Right lobe of liver (tissue), 6 donors: ENCODE measurements around the gene WDFY4. TPM values are rescaled to one million over a fixed set of nuclear protein-coding genes. Genes with fewer than 3 reads are reported as not detected.

ENCODE experiments used
- ATAC-seq, 4 donors: fragments of 200-7000 bp; cut with Tn5 transposase; one replicate each; pipeline ENCODE4 v1.9.1; 2020; ENCODE audit warnings: mild to moderate bottlenecking in 4 of 4, moderate library complexity in 4 of 4
- DNase-seq, 3 donors: peaks; one replicate each; pipeline ENCODE4 v3.0.0-alpha.2; 2020
- H3K27ac ChIP-seq, 3 donors: fragments of 200-600 bp; one replicate each; pipeline ENCODE4 v1.8.0; 2022
- H3K27me3 ChIP-seq, 2 donors: fragments of 200-600 bp; one replicate each; pipeline ENCODE4 v1.8.0; 2022
- H3K36me3 ChIP-seq, 4 donors: fragments of 200-600 bp; sonication (generic) in 1 of 4; one replicate each; pipeline versions ENCODE4 v1.5.1 to v1.8.0; 2017 to 2022; ENCODE audit warnings: control low read depth in 1 of 4
- H3K4me1 ChIP-seq, 4 donors: fragments of 200-600 bp; sonication (generic) in 1 of 4; one replicate each; pipeline versions ENCODE4 v1.5.1 to v1.8.0; 2017 to 2022; ENCODE audit warnings: control low read depth in 1 of 4
- H3K4me3 ChIP-seq, 3 donors: fragments of 200-600 bp; one replicate each; pipeline ENCODE4 v1.8.0; 2022
- H3K9me3 ChIP-seq, 4 donors: fragments of 200-600 bp; sonication (generic) in 1 of 4; one replicate each; pipeline versions ENCODE4 v1.5.1 to v1.8.0; 2017 to 2022; ENCODE audit warnings: control low read depth in 1 of 4
- POLR2A ChIP-seq: fragments of 450-650 bp; IDR thresholded peaks from one replicate; pipeline ENCODE4 v1.6.1; 2017; ENCODE audit warnings: antibody characterized with exemption, mild to moderate bottlenecking
- WGBS: methylation state at CpG from one replicate; pipeline ENCODE4 v1.1.6; 2018; ENCODE audit warnings: low coverage, low lambda C conversion rate; ENCODE audit not compliant: insufficient coverage; ENCODE audit errors: missing lambda C conversion rate; 5-methylcytosine and 5-hydroxymethylcytosine counted together
- intact Hi-C, 2 donors: fragments of 100-400 bp; cut with DNase I; formaldehyde crosslinking; loops; one replicate each; pipeline versions ENCODE4 v1.11.2 to v1.14.1; 2022
- total RNA-seq, 6 experiments: library from RNA; depleted of rRNA in 2 of 6; stranded (reverse); fragments of >200 nt in 2 of 6; fragmentation: NEBNext Ultra II Directional in 3 of 6; extraction: Animal tissue kit (Norgen Biotek cat#: 25700) in 3 of 6; gene quantifications; one replicate each; pipeline versions ENCODE4 v1.1.0 to v1.2.4, GENCODE V29; 2016 to 2023
- TF ChIP-seq, protein P1 (sequence below), 4 donors: fragments of 200-600 bp in 3 of 4; fragments of 450-650 bp in 1 of 4; IDR thresholded peaks; one replicate each; pipeline versions ENCODE4 v1.5.1 to v1.8.0; 2016 to 2022; ENCODE audit warnings: antibody characterized with exemption in 4 of 4, mild to moderate bottlenecking in 2 of 4
- donor health status: DM: no; HTN: yes; CAD: no.
- donor health status: DM: no; HTN: no; CAD: no.
- donor health status: DM: no; HTN: no; CAD: no.
- donor health status: DM: no; HTN: yes; CAD: no.
- donor health status: DM: no; HTN: yes; CAD: no.

Gene WDFY4
- total RNA-seq, 6 experiments from 2014 or later: 1.4 to 4.1 (median 1.9) TPM

- Histone ChIP-seq H3K4me1 (no peaks in the 10 kb centered on the region), H3K27ac (no peak overlapping the region), H3K36me3 (no peaks in the 10 kb centered on the region), H3K27me3 (no peaks in the 10 kb centered on the region), H3K9me3 (no peaks in the 10 kb centered on the region), H3K4me3 (no peak overlapping the region)
- no peak for TF ChIP-seq POLR2A
- 85% methylated on average over 2 of the region's 3 CpGs for WGBS
- DNase-seq (peak in 1 of 3 donors; percentile 15), ATAC-seq (no peak)
- intact Hi-C loops: no loop called here
These were observed 239.1 kb downstream of the WDFY4 start for GRCh38 chr10:48923748-48924147.

DNA sequence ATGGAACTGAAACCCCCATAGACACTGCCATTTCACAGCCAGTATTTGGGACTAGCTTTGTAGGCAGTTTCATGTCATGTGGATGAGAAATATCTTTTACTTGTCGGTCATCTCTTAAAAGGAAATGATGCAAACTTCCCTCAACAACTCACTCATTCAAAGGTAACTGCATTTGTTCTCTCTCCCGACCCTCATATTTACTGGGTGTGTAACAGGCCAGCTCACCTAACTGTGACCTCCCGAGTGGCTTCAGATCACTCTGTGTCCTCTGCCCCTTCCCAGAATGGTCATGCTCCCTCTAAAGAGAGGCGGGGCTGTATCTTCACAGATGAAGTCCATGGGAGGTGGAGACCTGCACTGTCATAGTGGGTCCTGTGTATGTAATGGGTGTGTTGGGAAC is 240.3 kb downstream of the WDFY4 start:
- H3K36me3 ChIP-seq: no peaks in the 10 kb centered on the region
- intact Hi-C loops: no loop called here
- H3K27ac ChIP-seq: no peak overlapping the region
- no peak overlapping the region for H3K4me3 ChIP-seq
- WGBS: 81% methylated on average over 2 of the region's 4 CpGs
- ATAC-seq: no peak
- DNase-seq: peak in 1 of 3 donors; percentile 16
- H3K27me3 ChIP-seq: no peaks in the 10 kb centered on the region
- H3K9me3 ChIP-seq: no peaks in the 10 kb centered on the region
- TF ChIP-seq, protein P1, sequence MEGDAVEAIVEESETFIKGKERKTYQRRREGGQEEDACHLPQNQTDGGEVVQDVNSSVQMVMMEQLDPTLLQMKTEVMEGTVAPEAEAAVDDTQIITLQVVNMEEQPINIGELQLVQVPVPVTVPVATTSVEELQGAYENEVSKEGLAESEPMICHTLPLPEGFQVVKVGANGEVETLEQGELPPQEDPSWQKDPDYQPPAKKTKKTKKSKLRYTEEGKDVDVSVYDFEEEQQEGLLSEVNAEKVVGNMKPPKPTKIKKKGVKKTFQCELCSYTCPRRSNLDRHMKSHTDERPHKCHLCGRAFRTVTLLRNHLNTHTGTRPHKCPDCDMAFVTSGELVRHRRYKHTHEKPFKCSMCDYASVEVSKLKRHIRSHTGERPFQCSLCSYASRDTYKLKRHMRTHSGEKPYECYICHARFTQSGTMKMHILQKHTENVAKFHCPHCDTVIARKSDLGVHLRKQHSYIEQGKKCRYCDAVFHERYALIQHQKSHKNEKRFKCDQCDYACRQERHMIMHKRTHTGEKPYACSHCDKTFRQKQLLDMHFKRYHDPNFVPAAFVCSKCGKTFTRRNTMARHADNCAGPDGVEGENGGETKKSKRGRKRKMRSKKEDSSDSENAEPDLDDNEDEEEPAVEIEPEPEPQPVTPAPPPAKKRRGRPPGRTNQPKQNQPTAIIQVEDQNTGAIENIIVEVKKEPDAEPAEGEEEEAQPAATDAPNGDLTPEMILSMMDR (IDR thresholded peaks at IDR 0.05): no peak
- no peak for TF ChIP-seq POLR2A
- no peaks in the 10 kb centered on the region for H3K4me1 ChIP-seq

DNA sequence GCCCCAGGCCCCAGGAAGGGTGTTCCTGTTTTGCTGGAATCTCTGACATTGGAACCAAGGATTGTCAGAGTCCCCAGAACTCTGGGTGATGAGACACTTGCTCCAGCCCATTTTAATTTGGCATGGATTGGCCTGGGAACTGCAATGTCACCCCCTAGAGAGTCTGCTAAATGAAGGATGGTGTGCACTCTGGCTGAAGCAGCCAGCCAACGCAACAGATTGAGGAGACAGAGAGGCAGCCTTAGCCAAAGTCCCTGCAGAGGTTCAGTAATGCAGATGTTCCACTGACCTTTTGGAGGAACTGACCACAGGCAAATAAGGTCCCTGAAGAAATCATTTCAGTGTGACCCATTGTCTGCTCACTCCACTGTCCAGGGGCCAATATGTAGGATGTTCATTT is 241.6 kb downstream of the WDFY4 start:
- 60% methylated on average over 1 of the region's 1 CpG for WGBS
- no peaks in the 10 kb centered on the region for H3K9me3 ChIP-seq
- no peak overlapping the region for H3K4me3 ChIP-seq
- no peaks in the 10 kb centered on the region for H3K4me1 ChIP-seq
- ATAC-seq (no peak), DNase-seq (no peak)
- H3K36me3 ChIP-seq: no peaks in the 10 kb centered on the region
- TF ChIP-seq, protein P1 (IDR thresholded peaks at IDR 0.05): no peak
- no peak for TF ChIP-seq POLR2A
- H3K27me3 ChIP-seq: no peaks in the 10 kb centered on the region
- intact Hi-C loops: no loop called here
- H3K27ac ChIP-seq: no peak overlapping the region

GRCh38 chr10:48926764-48927540 is 242.3 kb downstream of the WDFY4 start:
- ATAC-seq (no peak), DNase-seq (no peak)
- WGBS: 80% methylated on average over 8 of the region's 13 CpGs
- intact Hi-C loops: no loop called here
- Histone ChIP-seq H3K36me3 (no peaks in the 10 kb centered on the region), H3K9me3 (no peaks in the 10 kb centered on the region), H3K27ac (no peak overlapping the region), H3K4me3 (no peak overlapping the region), H3K27me3 (no peaks in the 10 kb centered on the region), H3K4me1 (no peaks in the 10 kb centered on the region)
- TF ChIP-seq, protein P1 (IDR thresholded peaks at IDR 0.05): no peak
- no peak for TF ChIP-seq POLR2A

DNA sequence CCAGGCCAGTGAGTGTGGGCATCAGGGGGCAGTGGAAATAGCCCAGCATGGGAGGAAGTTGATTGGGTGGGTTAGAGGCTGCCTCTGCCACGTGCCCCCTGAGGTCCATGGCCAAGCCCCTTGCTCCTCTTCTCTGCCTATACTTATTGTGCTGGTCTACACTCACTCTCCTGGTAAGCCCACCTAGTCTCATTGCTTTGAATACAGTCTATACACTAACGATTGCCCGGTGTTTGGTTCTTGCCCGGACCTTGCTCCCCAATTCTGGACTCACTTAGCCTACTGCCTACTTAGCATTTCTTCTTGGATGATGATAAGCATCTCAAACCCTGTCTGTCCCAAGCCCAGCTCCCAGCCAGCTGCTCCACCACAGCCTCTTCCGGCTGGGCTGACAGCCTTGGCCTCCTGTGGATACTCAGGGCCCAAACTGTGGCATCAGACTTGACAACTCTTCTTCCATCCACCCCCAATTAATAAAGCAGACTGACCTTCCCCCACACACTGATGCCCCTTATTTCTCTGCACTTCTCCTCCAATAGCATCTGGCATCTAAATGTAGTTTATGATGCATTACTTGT is 244.8 kb downstream of the WDFY4 start:
- intact Hi-C loops: no loop called here
- H3K4me3 ChIP-seq: no peak overlapping the region
- no peaks in the 10 kb centered on the region for H3K4me1 ChIP-seq
- WGBS: 67% methylated on average over 5 of the region's 5 CpGs
- H3K36me3 ChIP-seq: no peaks in the 10 kb centered on the region
- TF ChIP-seq, protein P1 (IDR thresholded peaks at IDR 0.05): no peak
- no peak for TF ChIP-seq POLR2A
- no peaks in the 10 kb centered on the region for H3K27me3 ChIP-seq
- ATAC-seq (no peak), DNase-seq (no peak)
- H3K9me3 ChIP-seq: no peaks in the 10 kb centered on the region
- H3K27ac ChIP-seq: no peak overlapping the region
